NK-92 treated with Interleukin-12 subunit alpha and Interleukin-12 subunit beta, amount 100 ng/mL, for 24 hours (cell line): ENCODE data around the gene UTF1.
"Not testable (repeated sequence)": the region's sequence is repeated elsewhere in the genome, so short reads cannot be mapped to it uniquely, and the experiment has no call there.

ENCODE experiments used
- DNase-seq: peaks from one replicate; lab custom pipeline; 2025; lab: John Stamatoyannopoulos, UW

Gene UTF1

GRCh38 chr10:133227256-133227655 lies 2.8 kb upstream of the UTF1 start:
- no peak for DNase-seq

- DNase-seq: no peak
Measured at GRCh38 chr10:133229265-133230043, 563 bp upstream of the UTF1 start.

DNA sequence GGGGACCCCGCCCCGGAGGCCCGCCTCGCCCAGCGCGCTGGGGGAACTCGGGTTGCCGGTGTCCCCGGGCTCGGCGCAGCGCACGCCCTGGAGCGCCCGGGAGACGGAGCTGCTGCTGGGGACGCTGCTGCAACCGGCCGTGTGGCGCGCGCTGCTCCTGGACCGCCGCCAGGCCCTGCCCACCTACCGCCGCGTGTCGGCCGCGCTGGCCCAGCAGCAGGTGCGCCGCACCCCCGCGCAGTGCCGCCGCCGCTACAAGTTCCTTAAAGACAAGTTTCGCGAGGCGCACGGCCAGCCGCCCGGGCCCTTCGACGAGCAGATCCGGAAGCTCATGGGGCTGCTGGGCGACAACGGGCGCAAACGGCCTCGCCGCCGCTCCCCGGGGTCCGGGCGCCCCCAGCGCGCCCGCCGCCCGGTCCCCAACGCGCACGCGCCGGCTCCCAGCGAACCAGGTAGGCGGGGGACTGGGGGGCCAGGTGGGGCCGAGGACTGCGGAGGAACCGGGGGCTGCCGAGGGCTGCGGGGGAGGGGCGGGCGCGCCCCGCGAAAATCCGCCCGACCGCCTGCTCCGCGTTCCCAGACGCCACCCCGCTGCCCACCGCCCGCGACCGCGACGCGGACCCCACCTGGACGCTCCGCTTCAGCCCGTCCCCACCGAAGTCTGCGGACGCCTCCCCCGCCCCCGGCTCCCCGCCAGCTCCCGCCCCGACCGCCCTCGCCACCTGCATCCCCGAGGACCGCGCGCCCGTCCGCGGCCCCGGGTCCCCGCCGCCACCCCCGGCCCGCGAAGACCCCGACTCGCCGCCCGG lies 574 bp downstream of the UTF1 start:
- DNase-seq: no peak

DNA sequence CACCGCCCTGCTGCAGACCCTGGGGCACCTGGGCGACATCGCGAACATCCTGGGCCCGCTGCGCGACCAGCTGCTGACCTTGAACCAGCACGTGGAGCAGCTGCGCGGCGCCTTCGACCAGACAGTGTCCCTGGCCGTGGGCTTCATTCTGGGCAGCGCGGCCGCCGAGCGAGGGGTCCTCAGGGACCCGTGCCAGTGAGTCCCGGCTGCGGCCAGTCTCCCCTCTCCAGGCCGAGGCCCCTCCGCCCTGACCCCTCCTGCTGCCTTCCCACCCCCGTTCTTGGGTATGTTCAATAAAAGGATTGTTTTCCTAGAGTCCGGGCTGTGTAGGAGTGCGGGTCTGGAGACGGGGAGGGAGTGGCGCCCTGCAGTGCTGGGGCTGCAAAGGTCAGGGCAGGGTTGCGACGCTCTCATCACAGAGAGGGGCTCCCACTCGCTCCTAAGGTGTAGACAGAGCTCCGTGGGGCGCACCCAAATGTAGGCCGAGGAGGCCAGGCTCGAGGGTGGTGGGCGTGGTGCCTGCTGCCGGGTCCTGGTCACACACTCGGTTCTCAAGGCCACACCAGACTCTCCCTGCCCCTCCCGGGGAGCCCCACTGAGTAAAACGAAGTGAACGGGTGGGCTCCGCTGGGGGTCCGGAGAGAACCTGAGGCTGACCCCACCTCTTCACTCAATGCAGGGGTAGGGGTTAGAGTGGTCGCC lies 1.4 kb downstream of the UTF1 start:
- DNase-seq: no peak

DNA sequence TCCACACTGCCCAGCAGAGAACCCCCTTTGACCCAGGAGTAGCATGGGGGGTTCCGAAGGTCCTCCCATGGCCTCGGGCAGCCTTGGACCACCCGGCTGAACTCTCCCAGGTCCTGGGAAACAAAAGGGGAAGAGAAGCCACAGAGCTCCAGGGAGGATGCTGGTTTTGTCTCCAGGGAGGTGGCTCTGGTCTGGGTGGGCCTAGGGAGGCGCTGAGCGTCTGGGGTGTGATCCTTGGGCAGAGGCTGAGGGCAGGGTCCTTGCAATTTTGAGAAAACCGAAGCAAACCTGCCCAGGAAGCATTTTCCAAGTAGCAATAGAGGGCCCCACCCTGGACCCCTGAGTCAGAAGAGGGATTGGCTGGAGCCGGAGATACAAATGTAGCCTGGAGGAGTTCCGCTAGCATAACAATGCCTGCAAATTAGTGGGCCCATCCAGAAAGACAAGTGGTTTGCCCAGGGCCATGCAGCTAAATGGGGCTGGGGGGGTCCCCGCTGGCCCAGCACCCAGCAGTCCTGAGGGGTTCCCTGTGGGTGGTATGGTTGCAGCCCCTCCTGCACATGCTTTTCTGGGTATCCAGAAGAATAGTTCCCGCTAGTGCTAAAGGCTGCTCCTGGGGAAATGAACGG lies 2.0 kb downstream of the UTF1 start:
- no peak for DNase-seq

- not testable (repeated sequence) for DNase-seq
Measured at GRCh38 chr10:133234796-133235195, 4.8 kb downstream of the UTF1 start.

GRCh38 chr10:133235265-133235855 lies 5.3 kb downstream of the UTF1 start:
- DNase-seq: no peak

GRCh38 chr10:133235932-133236331 lies 5.9 kb downstream of the UTF1 start:
- DNase-seq: no peak

- DNase-seq: no peak
Measured at GRCh38 chr10:133236401-133237240, 6.6 kb downstream of the UTF1 start.

- no peak for DNase-seq
Measured at GRCh38 chr10:133237241-133237587, 7.2 kb downstream of the UTF1 start.

- no peak for DNase-seq
Measured at GRCh38 chr10:133237588-133238465, 7.8 kb downstream of the UTF1 start, which contains the start of gene VENTX. Gene VENTX (plus strand): TSS chr10:133237855. CDS start chr10:133237915, 60 bp downstream.

- DNase-seq: no peak
Measured at GRCh38 chr10:133238466-133238804, 8.4 kb downstream of the UTF1 start.

GRCh38 chr10:133239990-133240389 lies 10.0 kb downstream of the UTF1 start:
- no peak for DNase-seq

- DNase-seq: no peak
Measured at GRCh38 chr10:133241501-133242205, 11.6 kb downstream of the UTF1 start.

DNA sequence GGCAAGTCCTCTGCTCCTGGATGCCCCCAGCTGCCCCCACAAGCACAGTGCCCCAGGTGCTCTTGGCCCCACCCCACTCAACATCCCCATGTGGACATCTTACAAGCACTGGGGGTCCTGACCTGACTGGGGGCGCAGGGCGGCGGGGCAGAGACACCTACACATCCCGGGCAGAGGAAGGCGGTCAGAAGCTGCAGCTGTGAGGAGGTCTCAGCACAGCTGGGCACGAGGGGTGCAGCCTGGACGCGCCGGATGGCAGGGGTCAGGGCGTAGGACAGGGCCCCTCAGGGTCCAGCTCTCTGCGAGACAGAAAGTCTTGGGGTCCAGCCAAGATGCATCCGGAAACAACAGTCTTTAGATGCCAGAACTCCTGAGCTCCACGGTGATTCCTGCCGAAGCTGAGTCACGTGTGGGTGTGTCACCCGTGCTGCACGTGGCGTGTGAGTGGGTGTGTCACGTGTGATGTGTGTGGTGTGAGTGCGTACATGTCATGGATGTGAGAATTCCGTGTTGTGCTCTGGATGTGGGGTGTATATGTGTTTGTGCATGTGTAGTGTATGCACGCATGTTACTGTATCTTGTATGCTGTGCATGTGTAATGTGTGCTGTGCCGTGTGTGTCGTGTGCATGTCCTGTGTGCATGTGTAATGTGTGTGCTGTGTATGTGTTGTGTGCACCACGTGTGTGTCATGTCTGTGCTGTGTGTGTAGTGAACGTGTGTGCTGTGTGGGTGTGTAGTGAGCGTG lies 12.8 kb downstream of the UTF1 start:
- no peak for DNase-seq

GRCh38 chr10:133243593-133243992 lies 13.6 kb downstream of the UTF1 start:
- DNase-seq: no peak

- no peak for DNase-seq
Measured at GRCh38 chr10:133245439-133246235, 15.6 kb downstream of the UTF1 start.

DNA sequence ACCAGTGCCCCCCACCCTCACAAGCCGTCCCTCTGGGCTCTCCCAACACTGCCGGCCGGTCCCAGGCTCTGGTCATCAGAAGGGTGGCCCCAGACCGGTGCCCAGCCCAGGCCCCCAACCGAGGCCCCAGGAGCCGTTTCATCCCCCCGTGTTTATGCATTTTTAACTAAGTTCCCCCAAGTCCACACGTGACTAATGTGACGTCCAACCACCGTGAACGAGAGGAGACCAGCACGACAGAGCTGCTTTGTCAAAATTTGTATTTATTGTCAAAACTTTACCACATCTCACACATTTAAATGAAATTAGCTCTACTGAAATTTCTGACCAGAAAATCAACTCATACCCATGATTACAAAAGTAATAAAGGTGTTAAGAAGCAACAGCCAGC lies 16.2 kb downstream of the UTF1 start:
- no peak for DNase-seq
